Measurements from ENCODE around the gene CBX1.

CBX1 gene

DNA sequence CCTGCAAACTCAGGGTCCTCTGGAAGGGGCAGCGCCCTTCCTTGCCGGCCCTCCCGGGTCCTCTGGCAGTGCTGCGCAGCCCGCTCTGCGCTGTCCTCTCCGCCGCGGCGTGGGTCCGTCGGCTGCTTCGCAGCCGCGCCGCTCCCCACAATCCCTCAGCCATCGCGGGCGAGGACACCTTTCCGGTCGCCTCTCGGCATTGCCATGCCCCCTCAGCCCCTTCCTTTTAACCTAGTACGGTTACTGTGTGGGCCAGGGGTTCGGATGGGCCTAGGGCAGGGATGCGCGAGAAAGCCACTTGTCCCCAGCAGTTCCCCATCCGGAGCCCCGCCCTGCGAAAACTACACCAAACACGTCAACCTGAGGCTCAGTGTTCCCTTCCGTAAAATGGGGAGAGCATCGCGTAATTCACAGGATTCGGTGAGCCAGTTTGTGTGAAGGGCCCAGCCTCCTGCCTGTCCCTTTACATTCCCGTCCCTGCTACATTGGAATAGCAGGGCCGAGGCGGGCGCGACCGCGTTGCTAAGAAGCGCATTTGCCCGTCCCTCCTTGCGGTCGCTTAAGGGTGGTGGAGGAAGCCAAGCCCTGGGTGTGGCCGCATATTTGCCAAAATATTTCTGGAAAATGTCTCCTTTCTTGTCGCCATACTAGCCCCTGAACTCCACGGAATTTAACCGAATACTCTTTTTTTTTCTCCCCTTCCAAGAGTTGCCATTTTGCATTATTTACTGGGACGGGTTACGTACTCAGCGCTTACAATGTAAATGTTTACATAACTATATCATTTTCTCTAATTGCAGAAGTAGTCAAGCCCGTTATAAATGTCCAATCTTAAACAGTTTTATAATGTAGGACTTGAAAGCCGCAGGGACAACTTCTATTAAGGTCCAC is 76.9 kb downstream of the CBX1 start:
- peak; percentile 69 for DNase-seq

DNA sequence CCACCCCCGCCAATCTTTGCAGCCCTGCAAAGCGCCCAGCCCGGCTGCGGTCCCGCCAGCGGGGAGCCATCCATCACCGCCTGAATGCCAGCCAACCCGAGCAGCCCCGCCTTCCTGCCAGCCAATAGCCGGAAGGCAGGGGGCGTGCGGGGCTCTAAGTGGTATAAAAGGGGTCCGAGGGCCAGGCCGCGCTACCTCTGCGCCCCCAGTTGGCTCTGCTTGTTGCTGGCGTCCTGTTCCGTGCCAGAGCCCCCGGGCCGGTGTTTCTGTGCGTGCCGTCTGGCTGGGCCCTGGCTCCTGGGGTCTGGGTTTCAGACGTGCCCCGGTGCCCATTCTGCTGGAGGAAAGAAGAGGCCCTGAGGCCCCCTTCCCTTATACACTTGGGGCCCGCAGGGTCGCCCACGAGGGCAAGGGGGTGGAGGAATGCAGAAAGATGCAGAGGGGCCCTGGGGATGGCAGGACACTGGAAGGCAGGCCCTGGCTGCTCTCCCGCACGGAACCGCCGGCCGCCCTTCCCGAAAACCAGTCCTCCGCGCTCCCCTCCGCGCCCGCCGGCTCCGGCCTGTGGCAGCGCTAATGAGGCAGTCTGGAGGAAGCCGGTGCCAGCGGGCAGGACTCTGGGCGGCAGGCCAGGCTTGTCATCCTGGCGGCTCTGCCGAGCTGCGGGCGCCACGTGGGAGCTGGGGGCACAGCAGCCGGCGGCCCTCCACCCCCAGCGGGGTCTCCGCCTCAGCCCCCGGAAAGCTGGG is 77.7 kb downstream of the CBX1 start:
- peak; percentile 74 for DNase-seq

DNA sequence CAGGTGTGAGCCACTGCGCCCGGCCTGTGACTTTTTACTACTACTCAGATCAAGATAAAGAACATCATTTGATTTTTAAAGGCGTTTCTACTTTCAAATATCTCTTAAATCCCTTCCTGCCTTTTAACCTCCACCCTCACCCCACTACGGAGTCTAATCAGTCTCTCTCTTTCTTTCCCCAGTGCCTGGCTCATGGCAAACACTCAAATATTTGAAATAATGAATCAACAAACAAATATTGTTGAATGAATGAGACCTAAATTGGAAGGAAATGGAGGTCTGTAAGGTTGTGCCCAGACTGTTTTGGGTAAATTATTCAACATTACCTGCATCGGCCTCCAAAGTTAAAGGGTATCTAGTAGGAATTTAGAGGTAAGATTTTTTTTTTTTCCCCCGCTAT is 78.4 kb downstream of the CBX1 start:
- DNase-seq: no peak

DNA sequence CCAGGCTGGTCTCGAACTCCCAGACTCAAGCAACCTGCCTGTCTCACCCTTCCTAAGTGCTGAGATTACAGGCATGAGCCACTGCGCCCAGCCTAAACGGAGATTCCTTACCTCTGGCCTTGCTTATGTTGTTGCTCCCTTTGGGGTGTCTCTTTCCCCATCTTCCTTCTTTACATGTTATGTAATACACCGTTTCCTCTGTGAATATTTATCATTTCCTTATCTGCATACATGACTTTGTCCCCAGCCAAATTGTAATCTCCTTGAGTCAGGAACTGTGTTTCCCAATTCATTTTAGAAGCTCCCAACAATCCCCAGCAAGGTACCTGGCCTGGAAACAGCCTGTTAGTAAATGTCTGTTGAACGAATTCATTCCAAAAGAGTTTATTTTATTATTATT is 79.3 kb downstream of the CBX1 start:
- DNase-seq: no peak

All from activated CD8-positive, alpha-beta memory T cell treated with anti-CD3 and anti-CD28 coated beads for 24 hours (primary cell).